HG02763 (cell line): Measurements from ENCODE around the gene CACNA1B.

Source experiments
- ATAC-seq: cut with Tn5 transposase; IDR thresholded peaks from one replicate; pipeline ENCODE4 v1.9.1; 2021; ENCODE audit warnings: mild to moderate bottlenecking, moderate library complexity; ENCODE audit not compliant: unreplicated experiment

Gene CACNA1B

GRCh38 chr9:138067613-138068367, 190.2 kb downstream of the CACNA1B start:
- no peak for ATAC-seq

GRCh38 chr9:138068601-138069035, 191.0 kb downstream of the CACNA1B start:
- ATAC-seq, result no peak

- ATAC-seq, result no peak
Measured at GRCh38 chr9:138069731-138070456, 192.3 kb downstream of the CACNA1B start.

- no peak for ATAC-seq
Measured at GRCh38 chr9:138070815-138071214, 193.2 kb downstream of the CACNA1B start.

GRCh38 chr9:138071292-138071691, 193.7 kb downstream of the CACNA1B start:
- no peak for ATAC-seq

GRCh38 chr9:138071731-138072130, 194.1 kb downstream of the CACNA1B start:
- no peak for ATAC-seq

GRCh38 chr9:138072161-138072842, 194.7 kb downstream of the CACNA1B start:
- no peak for ATAC-seq

- ATAC-seq, result no peak
Measured at GRCh38 chr9:138072897-138073296, 195.3 kb downstream of the CACNA1B start.

GRCh38 chr9:138073408-138073807, 195.8 kb downstream of the CACNA1B start:
- no peak for ATAC-seq

- ATAC-seq, result no peak
Measured at GRCh38 chr9:138073808-138074207, 196.2 kb downstream of the CACNA1B start.

GRCh38 chr9:138074516-138074915, 196.9 kb downstream of the CACNA1B start:
- ATAC-seq, result no peak

- no peak for ATAC-seq
Measured at GRCh38 chr9:138075496-138075895, 197.9 kb downstream of the CACNA1B start.

GRCh38 chr9:138075961-138076649, 198.5 kb downstream of the CACNA1B start:
- no peak for ATAC-seq

- no peak for ATAC-seq
Measured at GRCh38 chr9:138076650-138077009, 199.0 kb downstream of the CACNA1B start.

- ATAC-seq, result no peak
Measured at GRCh38 chr9:138077126-138077525, 199.5 kb downstream of the CACNA1B start.

GRCh38 chr9:138077898-138078540, 200.4 kb downstream of the CACNA1B start:
- ATAC-seq, result no peak

- no peak for ATAC-seq
Measured at GRCh38 chr9:138078846-138079245, 201.3 kb downstream of the CACNA1B start.

GRCh38 chr9:138080979-138081378, 203.4 kb downstream of the CACNA1B start:
- ATAC-seq, result no peak

- ATAC-seq, result no peak
Measured at GRCh38 chr9:138082918-138083636, 205.5 kb downstream of the CACNA1B start.

- no peak for ATAC-seq
Measured at GRCh38 chr9:138083873-138084272, 206.3 kb downstream of the CACNA1B start.
